ENCODE results near the gene AMOTL1. TPM values are rescaled to one million over a fixed set of nuclear protein-coding genes. Genes with fewer than 3 reads are reported as not detected.

The AMOTL1 gene
- total RNA-seq, 4 donors from 2014 or later: 2.5 to 19.0 (median 7.2) TPM

- Histone ChIP-seq H3K27me3 (no peaks in the 10 kb centered on the region), H3K4me3 (no peak overlapping the region), H3K9me3 (no peaks in the 10 kb centered on the region), H3K4me1 (no peaks in the 10 kb centered on the region), H3K27ac (no peak overlapping the region), H3K36me3 (no peaks in the 10 kb centered on the region)
- no peak for DNase-seq
- no peak for TF ChIP-seq POLR2A (IDR thresholded peaks at IDR 0.05)
- TF ChIP-seq, protein P1, sequence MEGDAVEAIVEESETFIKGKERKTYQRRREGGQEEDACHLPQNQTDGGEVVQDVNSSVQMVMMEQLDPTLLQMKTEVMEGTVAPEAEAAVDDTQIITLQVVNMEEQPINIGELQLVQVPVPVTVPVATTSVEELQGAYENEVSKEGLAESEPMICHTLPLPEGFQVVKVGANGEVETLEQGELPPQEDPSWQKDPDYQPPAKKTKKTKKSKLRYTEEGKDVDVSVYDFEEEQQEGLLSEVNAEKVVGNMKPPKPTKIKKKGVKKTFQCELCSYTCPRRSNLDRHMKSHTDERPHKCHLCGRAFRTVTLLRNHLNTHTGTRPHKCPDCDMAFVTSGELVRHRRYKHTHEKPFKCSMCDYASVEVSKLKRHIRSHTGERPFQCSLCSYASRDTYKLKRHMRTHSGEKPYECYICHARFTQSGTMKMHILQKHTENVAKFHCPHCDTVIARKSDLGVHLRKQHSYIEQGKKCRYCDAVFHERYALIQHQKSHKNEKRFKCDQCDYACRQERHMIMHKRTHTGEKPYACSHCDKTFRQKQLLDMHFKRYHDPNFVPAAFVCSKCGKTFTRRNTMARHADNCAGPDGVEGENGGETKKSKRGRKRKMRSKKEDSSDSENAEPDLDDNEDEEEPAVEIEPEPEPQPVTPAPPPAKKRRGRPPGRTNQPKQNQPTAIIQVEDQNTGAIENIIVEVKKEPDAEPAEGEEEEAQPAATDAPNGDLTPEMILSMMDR (IDR thresholded peaks at IDR 0.05): no peak
These were observed 16.9 kb upstream of the AMOTL1 start for GRCh38 chr11:94751218-94751609.

DNA sequence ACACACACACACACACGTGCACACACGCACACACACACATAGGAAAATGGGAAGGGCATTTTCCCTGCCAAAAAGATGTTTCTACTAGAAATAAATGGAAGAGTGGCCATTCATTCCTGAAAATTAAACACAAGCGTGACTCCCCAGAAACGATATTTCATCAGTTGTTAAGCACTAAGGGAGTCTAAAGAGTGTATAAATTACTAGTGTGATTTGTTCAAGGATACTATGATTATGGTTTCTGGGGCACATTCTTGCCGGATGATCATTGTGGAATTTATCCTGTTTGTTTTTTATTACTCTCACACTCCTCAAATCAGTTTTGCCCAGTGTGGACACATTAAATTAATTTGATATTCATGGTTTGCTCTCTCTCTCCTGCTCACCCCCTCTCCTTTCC lies 16.4 kb upstream of the AMOTL1 start:
- no peak for DNase-seq
- Histone ChIP-seq H3K4me3 (no peak overlapping the region), H3K4me1 (no peaks in the 10 kb centered on the region), H3K27me3 (no peaks in the 10 kb centered on the region), H3K9me3 (no peaks in the 10 kb centered on the region), H3K27ac (peak overlapping the region in 1 of 4 donors; percentile 2), H3K36me3 (no peaks in the 10 kb centered on the region)
- no peak for TF ChIP-seq POLR2A (IDR thresholded peaks at IDR 0.05)
- TF ChIP-seq, protein P1 (IDR thresholded peaks at IDR 0.05): no peak

- H3K36me3 ChIP-seq: no peaks in the 10 kb centered on the region
- H3K27me3 ChIP-seq: no peaks in the 10 kb centered on the region
- H3K4me3 ChIP-seq: no peak overlapping the region
- no peak overlapping the region for H3K27ac ChIP-seq
- no peaks in the 10 kb centered on the region for H3K4me1 ChIP-seq
- no peak for DNase-seq
- TF ChIP-seq POLR2A (IDR thresholded peaks at IDR 0.05): no peak
- TF ChIP-seq, protein P1 (IDR thresholded peaks at IDR 0.05): no peak
- H3K9me3 ChIP-seq: no peaks in the 10 kb centered on the region
These were observed 14.5 kb upstream of the AMOTL1 start for GRCh38 chr11:94753630-94754029.

GRCh38 chr11:94754335-94754734 lies 13.8 kb upstream of the AMOTL1 start:
- DNase-seq: no peak
- TF ChIP-seq, protein P1 (IDR thresholded peaks at IDR 0.05): no peak
- no peak for TF ChIP-seq POLR2A (IDR thresholded peaks at IDR 0.05)
- Histone ChIP-seq H3K4me3 (no peak overlapping the region), H3K27ac (no peak overlapping the region), H3K36me3 (no peaks in the 10 kb centered on the region), H3K9me3 (no peaks in the 10 kb centered on the region), H3K4me1 (no peaks in the 10 kb centered on the region), H3K27me3 (no peaks in the 10 kb centered on the region)

DNA sequence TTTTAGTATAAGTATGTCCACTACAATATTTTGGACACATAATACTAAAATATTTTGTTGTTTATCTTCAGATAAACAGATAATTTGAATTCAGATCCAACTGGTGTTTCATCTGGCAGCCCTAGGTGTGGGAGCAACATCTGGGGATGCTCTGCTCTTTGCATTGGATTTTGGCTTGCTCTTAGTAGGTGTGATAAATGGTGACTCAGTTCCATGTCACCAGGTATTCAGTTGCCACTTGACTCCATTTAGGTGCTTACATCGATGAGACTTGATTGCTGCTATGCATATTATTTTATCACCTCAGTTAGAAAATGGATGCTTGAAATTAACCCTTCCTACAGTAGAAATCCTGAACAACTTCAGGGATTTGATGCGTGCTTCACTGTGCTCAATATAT lies 13.3 kb upstream of the AMOTL1 start:
- no peaks in the 10 kb centered on the region for H3K4me1 ChIP-seq
- no peak for TF ChIP-seq POLR2A (IDR thresholded peaks at IDR 0.05)
- TF ChIP-seq, protein P1 (IDR thresholded peaks at IDR 0.05): no peak
- H3K27ac ChIP-seq: no peak overlapping the region
- no peaks in the 10 kb centered on the region for H3K27me3 ChIP-seq
- H3K4me3 ChIP-seq: no peak overlapping the region
- DNase-seq: no peak
- no peaks in the 10 kb centered on the region for H3K36me3 ChIP-seq
- no peaks in the 10 kb centered on the region for H3K9me3 ChIP-seq

DNA sequence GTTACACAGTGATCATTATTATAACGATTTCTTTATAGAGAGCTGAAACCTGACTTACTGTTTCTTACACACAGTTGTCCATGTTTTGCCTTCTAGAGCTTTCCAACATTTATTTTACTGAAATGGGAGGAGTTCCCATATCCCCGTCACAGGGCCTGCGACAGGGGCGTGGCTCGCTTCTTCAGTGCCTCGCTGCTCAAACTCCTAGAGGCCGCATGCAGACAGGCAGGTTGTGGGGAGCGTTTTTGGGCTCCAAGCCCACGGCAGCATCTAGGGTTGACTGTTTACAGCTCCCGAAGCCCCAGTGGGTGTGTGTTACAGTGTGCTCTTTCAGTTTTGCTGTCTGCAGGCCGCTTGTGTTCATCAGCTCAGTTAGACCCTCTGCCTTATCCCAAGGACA lies 12.7 kb upstream of the AMOTL1 start:
- H3K9me3 ChIP-seq: no peaks in the 10 kb centered on the region
- H3K4me1 ChIP-seq: no peaks in the 10 kb centered on the region
- H3K27ac ChIP-seq: no peak overlapping the region
- H3K27me3 ChIP-seq: no peaks in the 10 kb centered on the region
- no peaks in the 10 kb centered on the region for H3K36me3 ChIP-seq
- no peak for TF ChIP-seq POLR2A (IDR thresholded peaks at IDR 0.05)
- TF ChIP-seq, protein P1 (IDR thresholded peaks at IDR 0.05): no peak
- no peak for DNase-seq
- H3K4me3 ChIP-seq: no peak overlapping the region
